ENCODE results near the gene CASS4.

CASS4 gene

DNA sequence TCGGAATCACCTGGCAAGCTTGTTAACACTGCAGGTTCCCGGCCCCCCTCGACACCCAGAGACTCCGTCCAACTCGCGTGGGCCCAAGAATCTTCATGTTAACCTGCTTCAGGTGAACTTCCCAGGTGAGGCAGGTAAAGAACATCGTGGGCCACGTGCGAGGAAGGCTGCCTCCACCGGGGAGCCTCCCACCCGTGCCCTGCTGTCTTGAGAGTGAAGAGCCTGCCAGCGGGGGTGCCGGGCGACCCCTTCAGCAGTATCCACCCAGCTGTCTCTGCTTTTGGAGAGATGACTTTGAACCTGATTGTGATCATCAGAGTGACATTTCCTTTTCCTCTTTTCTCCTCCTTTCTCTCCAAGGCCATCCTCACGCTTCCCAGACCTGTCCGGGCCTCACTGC lies 33.5 kb downstream of the CASS4 start:
- no peak for DNase-seq

DNA sequence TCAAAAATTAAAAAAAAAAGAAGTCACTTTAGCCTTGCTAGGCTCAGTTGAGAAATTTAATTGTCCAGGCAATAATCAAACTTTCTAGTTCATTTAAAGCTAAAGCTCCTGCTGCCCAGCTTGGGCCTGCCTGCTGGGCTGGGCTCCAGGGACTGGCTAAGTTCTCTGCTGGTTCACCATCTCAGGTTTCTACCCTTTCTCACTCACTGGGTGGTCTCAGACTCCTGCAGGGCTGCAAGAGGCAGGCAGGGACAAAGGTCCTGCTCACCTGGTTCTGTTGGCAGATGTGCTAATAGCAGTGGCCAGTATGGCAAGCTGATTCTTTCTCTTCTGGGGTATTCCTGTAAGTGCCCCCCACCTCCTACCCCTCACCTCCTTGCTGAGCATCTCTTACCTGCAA lies 35.2 kb downstream of the CASS4 start:
- no peak for DNase-seq

DNA sequence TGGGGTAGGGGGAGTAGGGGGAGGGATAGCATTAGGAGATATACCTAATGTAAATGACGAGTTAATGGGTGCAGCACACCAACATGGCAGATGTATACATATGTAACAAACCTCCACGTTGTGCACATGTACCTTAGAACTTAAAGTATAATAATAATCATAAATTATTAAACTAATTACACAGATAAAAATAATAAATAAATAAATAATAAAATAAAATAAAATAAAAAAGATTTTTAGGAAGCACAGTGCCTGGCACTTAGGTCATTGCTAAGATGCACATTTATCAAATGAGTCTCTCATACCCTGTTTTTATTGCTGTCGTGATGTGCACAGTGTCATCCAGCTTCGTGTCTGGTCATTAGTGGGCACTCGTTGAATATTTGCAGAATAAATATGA lies 37.4 kb downstream of the CASS4 start:
- no peak for DNase-seq

DNA sequence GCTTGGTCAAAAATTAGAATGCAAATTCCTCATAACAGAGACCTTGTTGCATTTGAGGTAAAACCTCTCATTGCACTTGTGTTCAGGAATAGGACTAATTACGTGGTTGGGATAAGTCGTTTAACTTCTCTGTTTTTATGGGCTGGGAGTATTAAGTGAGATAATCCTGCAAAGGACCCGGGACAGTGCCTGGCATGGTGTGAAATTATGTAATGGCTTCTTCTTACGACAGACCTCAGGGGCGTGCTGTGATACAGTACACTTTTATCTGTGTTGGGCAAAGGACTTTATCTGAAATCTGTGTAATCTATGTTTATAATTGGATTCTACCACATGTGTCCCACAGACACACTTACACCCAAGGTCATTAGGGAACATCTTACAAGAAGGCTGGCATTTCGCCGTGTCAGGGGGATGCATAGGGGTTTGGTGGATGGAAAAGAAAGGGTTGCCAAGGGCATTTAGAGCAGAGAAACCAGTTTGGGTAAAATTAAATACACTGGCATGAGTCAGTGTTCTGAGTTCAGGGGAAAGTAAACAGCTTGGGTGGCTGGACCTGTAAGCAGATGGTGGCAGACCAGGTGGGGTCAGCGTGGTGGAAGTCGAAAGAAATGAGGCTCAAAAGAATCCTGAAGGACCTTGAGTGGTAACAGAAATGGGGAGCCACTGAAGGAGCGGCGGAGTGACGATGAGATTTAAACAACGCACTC lies 39.2 kb downstream of the CASS4 start:
- DNase-seq: no peak

DNA sequence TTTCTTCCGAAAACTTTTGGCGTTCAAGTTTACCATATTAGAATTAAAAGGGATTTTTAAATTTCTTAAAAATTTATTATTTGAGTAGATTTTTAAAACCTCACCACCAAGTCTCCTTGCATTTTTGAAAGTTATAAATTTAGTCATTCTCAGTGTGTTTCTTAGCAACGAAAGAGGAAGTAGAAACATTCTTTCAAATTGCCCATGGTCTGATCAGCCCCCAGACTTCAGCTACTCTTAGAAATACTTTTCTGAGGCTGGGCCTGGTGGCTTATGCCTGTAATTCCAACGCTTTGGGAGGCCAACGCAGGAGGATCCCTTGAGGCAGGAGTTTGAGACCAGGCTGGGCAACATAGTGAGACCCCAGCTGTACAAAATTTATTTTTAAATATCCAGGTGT lies 41.3 kb downstream of the CASS4 start:
- peak; percentile 68 to 78 for DNase-seq

DNA sequence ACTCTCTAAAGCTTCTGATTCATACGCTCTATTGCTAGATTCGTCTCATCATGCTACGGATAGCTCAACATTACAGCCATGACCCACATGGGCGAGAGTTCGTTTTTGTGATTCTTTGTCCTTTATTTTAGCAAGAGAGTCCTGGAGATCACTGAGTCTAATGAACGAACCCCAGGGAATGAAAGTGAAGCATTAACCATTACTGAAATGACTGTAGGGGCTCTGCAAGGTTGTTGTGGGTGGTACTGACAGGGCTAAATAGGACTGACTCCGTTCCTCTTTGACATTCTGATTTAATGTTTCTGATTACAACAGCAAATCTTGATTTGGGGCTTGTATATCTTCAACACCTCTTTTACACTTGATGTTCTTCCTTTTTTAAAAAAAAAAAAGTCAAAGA lies 42.7 kb downstream of the CASS4 start:
- DNase-seq: no peak

DNA sequence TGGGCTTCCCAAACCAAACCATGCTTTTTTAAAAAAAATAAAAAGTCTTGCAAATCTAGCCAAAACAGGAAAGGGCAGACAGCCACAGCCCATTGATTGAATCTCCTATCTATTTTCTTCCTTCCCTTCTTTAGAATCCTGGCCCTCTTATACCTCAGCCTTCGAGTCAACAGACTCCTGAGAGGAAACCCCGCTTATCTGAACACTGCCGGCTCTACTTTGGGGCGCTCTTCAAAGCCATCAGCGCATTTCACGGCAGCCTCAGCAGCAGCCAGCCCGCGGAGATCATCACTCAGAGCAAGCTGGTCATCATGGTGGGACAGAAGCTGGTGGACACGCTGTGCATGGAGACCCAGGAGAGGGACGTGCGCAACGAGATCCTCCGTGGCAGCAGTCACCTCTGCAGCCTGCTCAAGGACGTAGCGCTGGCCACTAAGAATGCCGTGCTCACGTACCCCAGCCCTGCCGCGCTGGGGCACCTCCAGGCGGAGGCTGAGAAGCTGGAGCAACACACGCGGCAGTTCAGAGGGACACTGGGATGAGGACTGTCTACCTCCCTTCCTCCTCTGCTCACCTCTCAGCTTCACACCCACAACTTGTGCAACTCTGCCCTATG lies 46.3 kb downstream of the CASS4 start:
- no peak for DNase-seq

DNA sequence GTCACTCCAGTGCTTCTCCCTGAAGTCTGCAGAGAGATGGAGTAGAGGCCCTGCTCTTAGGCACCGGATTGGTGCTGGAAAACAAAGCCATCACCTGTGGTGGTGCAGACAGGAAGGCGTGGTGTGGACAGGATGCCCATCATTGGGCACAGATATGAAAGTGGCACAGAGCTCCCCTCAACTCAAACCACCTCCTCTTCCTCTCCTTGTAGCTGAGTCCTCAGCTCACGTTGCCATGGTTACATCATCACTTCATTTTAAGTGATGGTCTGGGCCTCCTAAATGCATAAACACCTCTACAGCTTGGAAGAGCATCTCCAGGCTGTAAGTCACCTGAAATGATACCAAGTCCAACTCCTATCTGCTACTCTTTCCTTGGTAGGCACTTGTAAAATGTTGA lies 48.4 kb downstream of the CASS4 start:
- DNase-seq: no peak

DNA sequence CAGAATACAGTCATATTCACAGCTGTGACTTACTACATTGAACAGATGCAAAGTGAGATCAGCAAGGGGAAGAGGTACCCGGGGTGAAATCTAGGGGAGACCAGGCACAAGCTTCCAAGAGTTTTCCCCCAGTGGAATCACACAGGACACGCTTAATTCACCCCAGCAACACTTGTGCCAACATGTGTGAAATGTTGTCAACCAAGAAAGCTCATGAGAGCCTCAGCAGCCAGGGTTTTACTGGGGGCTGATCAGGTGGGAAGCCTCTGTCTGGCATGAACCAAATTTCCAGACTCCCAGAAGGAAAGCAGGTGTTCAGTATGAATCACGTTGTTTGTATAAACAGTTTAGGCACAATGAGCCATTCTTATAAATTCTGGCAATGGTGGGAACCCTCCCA lies 49.5 kb downstream of the CASS4 start:
- DNase-seq: no peak

DNA sequence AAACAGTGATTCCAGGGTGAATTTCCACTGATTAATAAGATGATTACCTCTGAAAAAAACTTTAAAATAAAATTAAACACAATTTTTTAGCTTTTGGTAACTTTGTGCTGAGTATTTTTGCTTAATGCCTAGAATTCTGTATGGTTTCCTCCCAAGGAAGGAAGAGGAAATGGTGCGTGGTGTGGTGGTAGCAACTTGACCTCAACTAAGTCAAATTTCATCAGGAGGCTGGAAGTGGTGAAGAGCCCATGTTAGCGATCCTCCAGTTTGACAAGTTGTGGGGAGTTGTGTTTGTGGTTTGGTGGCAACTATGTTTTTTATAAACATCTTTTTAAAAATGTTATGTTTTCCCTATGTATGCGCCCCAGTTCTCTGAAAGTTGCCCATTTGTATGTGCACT lies 51.4 kb downstream of the CASS4 start:
- DNase-seq: peak; percentile 79 to 82

DNA sequence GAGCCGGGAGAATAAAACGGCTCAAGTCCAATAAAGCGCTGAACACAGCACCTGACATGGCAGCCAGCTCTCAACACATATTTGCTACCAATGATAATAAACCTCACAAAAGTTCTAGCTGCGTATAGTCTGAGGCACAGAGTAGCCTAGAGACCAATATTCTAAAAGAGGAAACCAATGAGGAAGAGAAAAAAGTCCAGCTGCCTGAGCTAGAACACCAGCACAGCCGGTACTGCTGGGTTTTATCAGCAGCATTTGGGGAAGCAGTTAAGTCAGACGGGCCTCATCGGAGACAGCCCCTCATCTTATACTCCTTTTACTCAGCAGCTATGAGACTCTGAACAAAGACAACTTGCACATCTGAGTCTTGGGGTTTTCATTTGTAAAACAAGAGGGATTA lies 53.9 kb downstream of the CASS4 start:
- DNase-seq: peak; percentile 93 to 94

DNA sequence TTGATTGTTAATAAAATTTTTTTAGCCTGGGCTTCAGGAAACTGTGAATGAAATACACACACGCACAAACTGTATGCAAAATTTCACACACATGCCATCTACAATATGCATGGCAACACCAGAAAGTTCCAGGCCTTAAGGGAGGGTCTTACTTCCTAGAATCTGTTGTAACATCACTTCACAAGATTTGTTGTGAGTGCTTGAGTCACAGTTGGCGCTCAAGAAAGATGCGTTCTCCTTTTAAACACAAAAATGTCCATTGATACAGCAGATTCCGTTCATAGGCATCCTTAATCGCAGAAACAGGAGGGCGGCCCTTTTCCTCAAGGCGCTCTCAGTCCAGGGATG lies 55.9 kb downstream of the CASS4 start:
- DNase-seq: no peak

DNA sequence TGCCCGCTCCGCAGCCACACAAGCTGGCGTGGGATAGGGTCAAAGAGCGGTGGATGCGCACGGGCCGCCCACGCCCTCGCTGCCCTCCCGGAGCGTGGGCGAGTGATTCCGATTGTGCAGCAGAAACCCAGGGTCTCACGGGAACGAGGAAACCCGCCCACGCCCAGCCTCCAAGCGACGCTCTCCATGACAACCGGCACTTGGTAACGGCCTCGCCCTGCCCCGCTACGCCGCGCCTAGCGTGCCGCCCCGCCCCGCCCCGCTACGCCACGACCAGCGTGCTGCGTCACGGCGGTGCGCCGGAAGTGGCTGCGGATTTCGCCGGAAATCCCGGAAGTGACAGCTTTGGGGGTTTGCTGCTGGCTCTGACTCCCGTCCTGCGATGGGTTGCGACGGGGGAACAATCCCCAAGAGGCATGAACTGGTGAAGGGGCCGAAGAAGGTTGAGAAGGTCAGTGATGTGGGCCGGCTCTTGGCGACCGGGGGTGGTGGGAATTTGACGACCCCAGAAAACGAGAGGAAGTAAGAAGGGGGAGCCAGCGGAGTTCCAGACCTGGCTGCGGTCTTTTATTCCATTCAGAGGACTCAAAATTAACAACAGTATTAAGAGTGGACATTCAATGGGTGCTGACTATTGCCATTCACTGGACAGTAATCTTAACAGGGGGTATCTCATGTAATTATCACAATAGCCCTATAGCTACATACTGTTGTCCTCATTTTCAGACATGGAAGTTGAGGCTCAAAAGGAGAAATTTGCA lies 56.4 kb downstream of the CASS4 start, which contains the start of gene RTF2:
RTF2 (plus strand) TSS at position 312 of the 761 bp plus-strand sequence; CDS start at position 383, 71 bp downstream.
- DNase-seq: peak; percentile 82 to 89

DNA sequence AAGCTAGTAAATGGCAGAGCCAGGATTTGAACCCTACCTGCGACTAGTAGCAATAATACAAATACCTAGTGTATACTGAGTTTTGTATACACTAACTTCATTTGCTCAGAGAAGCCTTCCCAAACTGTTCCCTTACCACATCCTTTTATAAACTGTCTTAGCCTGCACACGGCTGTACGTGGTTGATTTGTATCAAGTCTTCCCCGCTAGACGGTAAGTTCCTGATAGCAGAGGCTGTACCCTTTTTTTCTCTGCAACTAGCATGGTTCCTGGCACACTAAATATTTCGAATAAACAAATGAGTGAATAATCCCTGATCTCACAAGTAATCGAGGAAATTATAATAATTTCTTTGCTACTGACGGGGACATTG lies 57.0 kb downstream of the CASS4 start:
- no peak for DNase-seq

DNA sequence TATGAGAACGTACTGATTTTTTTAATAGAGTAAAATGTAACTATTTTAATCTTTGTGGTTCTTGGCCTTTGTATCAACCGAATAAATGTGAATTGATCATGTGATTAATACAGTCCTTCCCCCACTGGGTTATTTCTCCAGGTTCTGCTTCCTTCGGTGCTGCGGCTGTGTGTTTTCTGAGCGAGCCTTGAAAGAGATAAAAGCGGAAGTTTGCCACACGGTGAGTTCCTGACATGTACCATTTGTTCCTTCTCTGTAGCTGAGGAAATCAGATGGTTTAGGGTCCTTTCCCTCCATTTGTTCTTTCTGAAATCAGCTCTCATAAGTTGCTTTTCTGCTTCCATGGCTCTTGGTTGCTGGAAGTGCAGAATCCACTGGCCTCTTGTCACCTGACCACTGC lies 71.9 kb downstream of the CASS4 start:
- DNase-seq: peak; percentile 91 to 93

DNA sequence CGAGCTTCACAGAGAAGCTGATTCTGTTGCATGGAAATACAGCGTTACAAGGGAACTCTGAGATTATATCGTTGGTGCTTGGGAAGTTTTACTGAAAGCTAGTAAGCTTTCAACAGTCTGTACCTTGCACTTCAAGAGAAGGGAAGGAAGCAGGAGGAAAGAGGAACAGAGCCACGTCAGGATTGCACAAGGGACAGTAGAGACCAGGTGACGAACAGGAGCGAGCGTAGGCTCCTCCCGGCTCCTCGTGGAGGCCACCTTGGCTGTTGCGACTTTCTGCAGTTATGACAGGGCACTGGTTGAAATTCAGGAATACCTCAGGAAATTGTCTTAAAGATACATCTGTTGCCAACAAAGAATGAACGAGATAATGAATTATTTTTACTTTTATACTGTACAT lies 75.2 kb downstream of the CASS4 start:
- peak; percentile 40 to 48 for DNase-seq

DNA sequence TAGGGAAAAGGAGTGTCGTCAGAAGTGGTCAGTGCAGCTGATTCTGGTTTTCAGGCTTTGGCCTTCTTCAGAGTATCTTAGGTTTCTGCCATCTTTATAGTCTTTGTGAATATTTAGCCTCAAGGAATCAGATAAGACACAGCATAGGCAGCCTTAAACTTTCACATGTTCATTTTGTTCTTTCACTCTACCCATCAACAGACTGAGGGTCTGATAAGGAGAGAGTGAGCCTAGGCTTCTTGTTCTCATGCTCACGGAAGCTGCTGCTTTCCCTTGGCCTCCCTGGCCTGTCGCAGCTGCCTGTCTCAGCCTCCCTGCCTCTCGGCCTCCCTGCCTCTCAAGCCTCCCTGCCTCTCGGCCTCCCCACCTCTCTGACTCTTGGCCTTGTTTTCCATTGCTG lies 76.5 kb downstream of the CASS4 start:
- no peak for DNase-seq

DNA sequence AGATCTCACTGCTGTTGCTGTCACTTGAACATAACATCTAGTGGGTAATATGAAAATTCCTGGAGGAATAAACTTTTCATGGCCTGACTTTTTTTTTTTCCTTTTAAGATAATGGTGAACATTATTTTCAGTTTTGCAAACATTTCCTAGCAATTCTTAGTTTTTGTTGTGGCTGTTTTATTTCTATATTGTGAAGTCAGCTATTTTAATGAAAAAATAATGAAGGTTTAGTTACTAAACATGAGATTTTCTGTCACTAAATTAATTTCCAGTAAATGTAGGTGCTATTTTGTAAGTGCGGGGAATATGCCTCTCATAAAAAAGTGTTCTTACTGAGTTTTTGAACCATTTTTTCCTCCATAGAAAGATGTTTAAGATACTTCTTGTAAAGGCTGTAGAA lies 89.1 kb downstream of the CASS4 start:
- DNase-seq: no peak

DNA sequence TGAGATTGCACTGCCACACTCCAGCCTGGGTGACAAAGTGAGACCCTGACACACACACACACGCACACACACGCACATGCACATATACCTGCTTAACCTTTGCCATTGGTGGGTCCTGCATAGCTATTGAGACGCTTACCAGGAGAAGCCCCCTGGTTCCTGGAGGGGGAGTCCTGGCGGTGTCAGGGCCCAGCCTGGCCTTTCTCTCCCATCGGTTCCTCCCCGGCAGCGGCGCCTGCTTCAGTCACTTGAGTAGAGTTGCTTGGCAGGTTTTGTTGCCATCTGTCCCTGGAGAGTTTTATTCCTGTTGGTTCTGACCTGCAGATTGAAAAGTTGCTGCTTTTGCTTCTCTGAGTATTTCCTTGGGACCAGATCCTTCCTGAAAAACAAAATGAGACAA lies 91.9 kb downstream of the CASS4 start:
- no peak for DNase-seq

DNA sequence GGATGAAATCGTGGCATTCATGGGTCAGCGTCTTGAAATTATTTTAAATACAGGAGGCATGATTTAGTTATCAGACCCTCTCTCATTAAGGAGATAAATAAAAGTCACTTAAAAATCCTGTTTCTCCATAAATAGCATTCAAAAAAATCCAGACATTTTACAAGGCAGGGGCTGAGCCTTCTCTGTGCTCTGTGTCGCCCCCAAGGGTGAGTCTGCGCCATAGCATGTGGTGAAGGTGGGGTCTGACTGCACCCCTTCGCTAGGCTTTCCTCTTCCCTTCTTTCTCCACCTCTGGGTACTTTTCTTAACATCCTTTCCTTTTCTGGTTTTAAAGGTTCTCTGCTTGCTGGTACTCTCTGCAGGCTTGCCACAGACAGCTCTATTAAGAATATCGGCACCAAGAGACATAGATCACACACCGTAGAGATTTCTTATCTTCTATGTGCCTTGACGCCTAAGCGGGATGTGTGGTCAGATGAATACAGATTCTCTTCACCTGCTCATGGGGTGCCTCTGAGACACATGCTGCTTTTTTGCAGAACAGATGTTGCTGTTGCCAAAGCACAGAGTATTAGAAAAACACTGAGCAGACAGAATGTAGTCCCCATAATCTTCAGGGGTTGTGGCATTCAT lies 92.4 kb downstream of the CASS4 start:
- DNase-seq: peak; percentile 2 to 35

DNA sequence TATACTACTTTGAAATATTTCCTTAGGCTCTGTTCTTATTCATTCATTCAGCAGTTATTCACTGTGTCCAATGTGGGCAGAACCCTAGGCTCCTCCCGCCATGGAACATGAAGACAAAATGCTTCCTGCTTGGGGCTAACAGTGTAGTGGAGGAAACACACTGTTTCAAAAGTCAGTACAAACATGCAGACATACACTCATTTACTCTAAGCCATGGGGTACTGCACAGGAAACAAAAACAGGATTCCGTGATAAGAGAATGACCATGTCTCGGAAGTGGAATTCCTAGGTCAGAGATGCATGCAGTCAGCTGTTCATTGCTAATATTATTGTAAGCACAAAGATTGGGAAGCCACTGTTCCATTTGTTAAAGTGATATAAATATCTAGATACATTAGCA lies 94.0 kb downstream of the CASS4 start:
- peak; percentile 3 to 16 for DNase-seq
